ENCODE measurements around the gene HYAL2.

HYAL2 gene

GRCh38 chr3:50302095-50303012, 20.2 kb downstream of the HYAL2 start:
- no peak for FAIRE-seq

GRCh38 chr3:50300681-50301254, 21.8 kb downstream of the HYAL2 start:
- no peak for FAIRE-seq

- FAIRE-seq: no peak
Observed at GRCh38 chr3:50299929-50300680, 22.4 kb downstream of the HYAL2 start.

- FAIRE-seq: no peak
Observed at GRCh38 chr3:50299638-50299928, 23.0 kb downstream of the HYAL2 start.

- peak; percentile 95 for FAIRE-seq
Observed at GRCh38 chr3:50298836-50299637, 23.5 kb downstream of the HYAL2 start, which contains the start of the genes HYAL3 and NAA80. TSS of gene HYAL3 (minus strand) at chr3:50299405. CDS start at chr3:50295602, 3,803 bp downstream. TSS of gene NAA80 (minus strand) at chr3:50299405. CDS start at chr3:50297463, 1,942 bp downstream.

GRCh38 chr3:50297896-50298725, 24.4 kb downstream of the HYAL2 start:
- FAIRE-seq: no peak

- FAIRE-seq: no peak
Observed at GRCh38 chr3:50297384-50297775, 25.2 kb downstream of the HYAL2 start.

GRCh38 chr3:50296721-50297383, 25.7 kb downstream of the HYAL2 start:
- FAIRE-seq: no peak

- no peak for FAIRE-seq
Observed at GRCh38 chr3:50295553-50296431, 26.8 kb downstream of the HYAL2 start.

- FAIRE-seq: no peak
Observed at GRCh38 chr3:50294492-50295403, 27.8 kb downstream of the HYAL2 start.

GRCh38 chr3:50294089-50294488, 28.5 kb downstream of the HYAL2 start:
- no peak for FAIRE-seq

GRCh38 chr3:50293079-50293801, 29.3 kb downstream of the HYAL2 start:
- FAIRE-seq: no peak

GRCh38 chr3:50292159-50293078, 30.1 kb downstream of the HYAL2 start, which contains the start of gene IFRD2:
TSS of gene IFRD2 (minus strand) at chr3:50292429. CDS start at chr3:50292274, 155 bp downstream.
- FAIRE-seq: peak; percentile 98

- FAIRE-seq: no peak
Observed at GRCh38 chr3:50290161-50290641, 32.3 kb downstream of the HYAL2 start.

GRCh38 chr3:50289130-50289529, 33.4 kb downstream of the HYAL2 start:
- no peak for FAIRE-seq

- FAIRE-seq: no peak
Observed at GRCh38 chr3:50288387-50289007, 34.0 kb downstream of the HYAL2 start.

Measured in endometrium (tissue), 2 donors.